Type B pancreatic cell (in vitro differentiated cells): ENCODE results near the gene HRK. TPM values are rescaled to one million over a fixed set of nuclear protein-coding genes. Genes with fewer than 3 reads are reported as not detected.
"Not testable (repeated sequence)": the region's sequence is repeated elsewhere in the genome, so short reads cannot be mapped to it uniquely, and the experiment has no call there.

Source experiments
- DNase-seq: peaks from one replicate; pipeline ENCODE4 v3.0.0; 2021; ENCODE audit warnings: mixed read lengths; ENCODE audit not compliant: unreplicated experiment; ENCODE audit errors: extremely low spot score
- H3K27ac Mint-ChIP-seq: 2 replicates; pipeline ENCODE4 v1.8.0; 2021; ENCODE audit warnings: mild to moderate bottlenecking, mixed read lengths
- H3K27me3 Mint-ChIP-seq: 2 replicates; pipeline ENCODE4 v1.8.0; 2021; ENCODE audit warnings: mixed read lengths
- H3K36me3 Mint-ChIP-seq: 2 replicates; pipeline ENCODE4 v1.8.0; 2021; ENCODE audit warnings: mixed read lengths
- H3K4me1 Mint-ChIP-seq: one replicate; pipeline ENCODE4 v1.8.0; 2021; ENCODE audit warnings: mixed read lengths; ENCODE audit not compliant: unreplicated experiment
- H3K4me3 Mint-ChIP-seq: 2 replicates; pipeline ENCODE4 v1.8.0; 2021; ENCODE audit warnings: mild to moderate bottlenecking, mixed read lengths
- H3K9me3 Mint-ChIP-seq: 2 replicates; pipeline ENCODE4 v1.8.0; 2021; ENCODE audit warnings: mixed read lengths
- CTCF ChIP-seq: fragments of 200-600 bp; sonication (generic); conservative IDR thresholded peaks from 2 replicates; pipeline ENCODE4 v1.5.0; 2021; ENCODE audit warnings: antibody characterized with exemption, mild to moderate bottlenecking
- total RNA-seq: library from RNA; stranded (reverse); gene quantifications from 2 replicates; pipeline ENCODE4 v1.2.1, GENCODE V29; 2021; ENCODE audit warnings: low replicate concordance

The HRK gene
- total RNA-seq, 1 donor from 2014 or later, result 1.9 TPM

GRCh38 chr12:116827432-116827831 is 53.8 kb downstream of the HRK start:
- DNase-seq, result no peak
- no peaks in the 10 kb centered on the region for H3K4me1 Mint-ChIP-seq
- no peak overlapping the region for H3K4me3 Mint-ChIP-seq
- H3K27me3 Mint-ChIP-seq, result no peaks in the 10 kb centered on the region
- no peak overlapping the region for H3K27ac Mint-ChIP-seq
- no peaks in the 10 kb centered on the region for H3K36me3 Mint-ChIP-seq
- TF ChIP-seq CTCF, result no peak
- H3K9me3 Mint-ChIP-seq, result no peaks in the 10 kb centered on the region

- Mint-ChIP-seq H3K27ac (no peak overlapping the region), H3K9me3 (no peaks in the 10 kb centered on the region), H3K4me1 (peaks cover 25% of the 10 kb centered on the region), H3K27me3 (no peaks in the 10 kb centered on the region), H3K36me3 (no peaks in the 10 kb centered on the region), H3K4me3 (peak overlapping the region; percentile 70)
- TF ChIP-seq CTCF, result no peak
- DNase-seq, result no peak
These were observed 60.0 kb downstream of the HRK start for GRCh38 chr12:116821291-116821690.

GRCh38 chr12:116820064-116820656 is 61.1 kb downstream of the HRK start:
- TF ChIP-seq CTCF, result peak; percentile 25
- Mint-ChIP-seq H3K4me1 (peaks cover 25% of the 10 kb centered on the region), H3K27me3 (no peaks in the 10 kb centered on the region), H3K27ac (peak overlapping the region; percentile 75), H3K9me3 (no peaks in the 10 kb centered on the region), H3K36me3 (no peaks in the 10 kb centered on the region), H3K4me3 (peak overlapping the region; percentile 70)
- no peak for DNase-seq

GRCh38 chr12:116818948-116819832 is 62.1 kb downstream of the HRK start:
- peak overlapping the region; percentile 98 for H3K4me3 Mint-ChIP-seq
- no peak for TF ChIP-seq CTCF
- no peaks in the 10 kb centered on the region for H3K9me3 Mint-ChIP-seq
- no peaks in the 10 kb centered on the region for H3K36me3 Mint-ChIP-seq
- peak; percentile 93 for DNase-seq
- H3K27ac Mint-ChIP-seq, result peak overlapping the region; percentile 97
- peaks cover 25% of the 10 kb centered on the region for H3K4me1 Mint-ChIP-seq
- H3K27me3 Mint-ChIP-seq, result no peaks in the 10 kb centered on the region

- H3K36me3 Mint-ChIP-seq, result no peaks in the 10 kb centered on the region
- peaks cover 25% of the 10 kb centered on the region for H3K4me1 Mint-ChIP-seq
- DNase-seq, result no peak
- TF ChIP-seq CTCF, result no peak
- H3K27me3 Mint-ChIP-seq, result no peaks in the 10 kb centered on the region
- H3K27ac Mint-ChIP-seq, result peak overlapping the region; percentile 97
- peak overlapping the region; percentile 98 for H3K4me3 Mint-ChIP-seq
- H3K9me3 Mint-ChIP-seq, result no peaks in the 10 kb centered on the region
These were observed 62.8 kb downstream of the HRK start for GRCh38 chr12:116818341-116818856.

- not testable (repeated sequence) for DNase-seq, H3K4me3 Mint-ChIP-seq, H3K36me3 Mint-ChIP-seq, H3K9me3 Mint-ChIP-seq, H3K27me3 Mint-ChIP-seq, H3K27ac Mint-ChIP-seq
- H3K4me1 Mint-ChIP-seq, result peaks cover 17% of the 10 kb centered on the region
These were observed 66.5 kb downstream of the HRK start for GRCh38 chr12:116814766-116815165.
